HepG2 (cell line): ENCODE data around the gene AVPR1A. TPM values are rescaled to one million over a fixed set of nuclear protein-coding genes. Genes with fewer than 3 reads are reported as not detected.

Experiments used
- ATAC-seq: fragments of 200-7000 bp; cut with Tn5 transposase; 3 replicates; pipeline ENCODE4 v1.9.1; 2020; ENCODE audit warnings: mild to moderate bottlenecking, moderate library complexity
- BruUV-seq: library from RNA; stranded (reverse); fragments of 400-500 nt; replicated peaks from 2 replicates; lab custom pipeline; 2021; lab: Mats Ljungman, UMichigan
- CTCF ChIA-PET: fragments of 300-600 bp; formaldehyde crosslinking; extraction: SDS; loops from one replicate; lab custom pipeline; 2021; ENCODE audit warnings: low total read pairs, inconsistent platforms, low intra/inter-chr PET ratio; lab: Yijun Ruan, JAX
- POLR2A ChIA-PET: fragments of 350-600 bp; sonication (Branson Sonifier 250); formaldehyde crosslinking; loops from one replicate; lab custom pipeline; 2020; ENCODE audit warnings: antibody characterized with exemption, inconsistent platforms; lab: Yijun Ruan, JAX
- DNase-seq: peaks from one replicate; pipeline ENCODE4 v3.0.0-alpha.2; 2015; ENCODE audit warnings: low spot score
- FAIRE-seq: peaks from 3 replicates; lab custom pipeline; 2011; peaks lifted over from hg19 to GRCh38; lab: Jason Lieb, UNC
- H2AFZ ChIP-seq: one replicate; pipeline ENCODE4 v1.6.1; 2011; ENCODE audit warnings: low read length, inconsistent platforms
- H3K27ac ChIP-seq: fragments of 300-600 bp; 3 replicates; pipeline ENCODE4 v1.8.0; 2011; ENCODE audit warnings: mixed run types, mild to moderate bottlenecking, mixed read lengths, low read length, inconsistent platforms; ENCODE audit not compliant: insufficient read depth; ENCODE audit errors: extremely low read length
- H3K27me3 ChIP-seq, 2 experiments: fragments of 200-600 bp in 1 of 2; 2 replicates in 1 of 2; 3 replicates in 1 of 2; pipeline versions ENCODE4 v1.6.0 to v1.8.0; 2011; ENCODE audit warnings: low read length in 2 of 2, mild to moderate bottlenecking in 2 of 2, moderate library complexity in 2 of 2, inconsistent platforms in 1 of 2; ENCODE audit not compliant: insufficient read depth in 2 of 2, control insufficient read depth in 1 of 2
- H3K36me3 ChIP-seq, 2 experiments: fragments of 200-600 bp in 1 of 2; replicated peaks in 1 of 2; 2 replicates in 1 of 2; 3 replicates in 1 of 2; pipeline versions ENCODE4 v1.5.1 to v1.8.0; 2011; ENCODE audit warnings: low read length in 2 of 2, inconsistent platforms in 1 of 2; ENCODE audit not compliant: insufficient read depth in 2 of 2, control insufficient read depth in 1 of 2
- H3K4me1 ChIP-seq: 2 replicates; pipeline ENCODE4 v1.5.1; 2012; ENCODE audit warnings: low read length, inconsistent platforms; ENCODE audit not compliant: insufficient read depth
- H3K4me2 ChIP-seq: 2 replicates; pipeline ENCODE4 v1.6.0; 2011; ENCODE audit warnings: low read depth, low read length, inconsistent platforms
- H3K4me3 ChIP-seq, 3 experiments: fragments of 200-600 bp in 1 of 3; sonication (generic), shearing (Covaris generic) in 1 of 3; replicated peaks in 1 of 3; 2 replicates each; pipeline ENCODE4 v1.5.1; 2011 to 2016; ENCODE audit warnings: low read length in 3 of 3, inconsistent platforms in 2 of 3, low read depth in 2 of 3, mild to moderate bottlenecking in 2 of 3, control low read depth in 1 of 3, mixed read lengths in 1 of 3; ENCODE audit not compliant: insufficient read depth in 1 of 3
- H3K79me2 ChIP-seq: one replicate; pipeline ENCODE4 v1.6.1; 2011; ENCODE audit warnings: low read length, inconsistent platforms; ENCODE audit not compliant: insufficient read depth
- H3K9ac ChIP-seq: 2 replicates; pipeline ENCODE4 v1.6.0; 2011; ENCODE audit warnings: mild to moderate bottlenecking, low read depth, low read length, inconsistent platforms; ENCODE audit not compliant: insufficient read depth
- H3K9me3 ChIP-seq: 2 replicates; pipeline ENCODE4 v1.5.1; 2012; ENCODE audit warnings: mild to moderate bottlenecking, low read length
- H4K20me1 ChIP-seq: 2 replicates; pipeline ENCODE4 v1.6.0; 2011; ENCODE audit warnings: inconsistent platforms, mild to moderate bottlenecking, low read length, moderate library complexity; ENCODE audit not compliant: insufficient read depth
- CEBPG ChIP-seq: IDR thresholded peaks from 2 replicates; pipeline ENCODE4 v1.6.1; 2016
- ETV5 ChIP-seq: IDR thresholded peaks from 2 replicates; pipeline ENCODE4 v1.6.1; 2018; ENCODE audit warnings: missing biosample characterization, missing genetic modification reagents, inconsistent platforms, borderline replicate concordance
- GPN1 ChIP-seq: sonication (generic); formaldehyde crosslinking; IDR thresholded peaks from 2 replicates; pipeline ENCODE4 v1.5.1; 2020; ENCODE audit warnings: missing genetic modification reagents, borderline replicate concordance
- HNRNPH1 ChIP-seq: fragments of 200-400 bp; formaldehyde crosslinking; optimal IDR thresholded peaks from 2 replicates; pipeline ENCODE3; 2017; ENCODE audit warnings: mild to moderate bottlenecking, low read depth, low read length
- IKZF4 ChIP-seq: sonication (generic); formaldehyde crosslinking; IDR thresholded peaks from 2 replicates; pipeline ENCODE4 v1.5.1; 2020; ENCODE audit warnings: borderline replicate concordance, mild to moderate bottlenecking, low read depth, missing genetic modification reagents; ENCODE audit errors: not compliant biosample characterization
- PAX8 ChIP-seq: sonication (generic); formaldehyde crosslinking; IDR thresholded peaks from 2 replicates; pipeline ENCODE4 v1.8.0; 2022; ENCODE audit warnings: mild to moderate bottlenecking, missing genetic modification reagents, borderline replicate concordance
- RORA ChIP-seq: sonication (generic); formaldehyde crosslinking; IDR thresholded peaks from 2 replicates; pipeline ENCODE4 v1.5.0; 2020; ENCODE audit warnings: mild to moderate bottlenecking, missing genetic modification reagents, moderate library complexity
- THAP11 ChIP-seq: IDR thresholded peaks from 2 replicates; pipeline ENCODE4 v1.6.1; 2016; ENCODE audit warnings: missing biosample characterization, missing genetic modification reagents
- TRIM24 ChIP-seq: sonication (generic); formaldehyde crosslinking; IDR thresholded peaks from 2 replicates; pipeline ENCODE4 v1.8.0; 2022; ENCODE audit warnings: mild to moderate bottlenecking, missing genetic modification reagents
- U2AF1 ChIP-seq: fragments of 200-400 bp; formaldehyde crosslinking; optimal IDR thresholded peaks from 2 replicates; pipeline ENCODE3; 2017; ENCODE audit warnings: mild to moderate bottlenecking, low read depth, low read length
- ZNF136 ChIP-seq: sonication (generic); formaldehyde crosslinking; IDR thresholded peaks from 2 replicates; pipeline ENCODE4 v1.8.1; 2022; ENCODE audit warnings: low read depth, mild to moderate bottlenecking, moderate library complexity, missing genetic modification reagents
- ZNF563 ChIP-seq: sonication (generic); formaldehyde crosslinking; IDR thresholded peaks from 2 replicates; pipeline ENCODE4 v1.8.0; 2022; ENCODE audit warnings: mild to moderate bottlenecking, moderate library complexity, missing genetic modification reagents
- ZNF816 ChIP-seq: sonication (generic); formaldehyde crosslinking; IDR thresholded peaks from 2 replicates; pipeline ENCODE4 v1.8.0; 2022; ENCODE audit warnings: missing genetic modification reagents, mild to moderate bottlenecking, borderline replicate concordance
- WGBS: methylation state at CpG from one replicate; pipeline ENCODE4 v1.1.6; 2017; ENCODE audit warnings: low lambda C conversion rate; 5-methylcytosine and 5-hydroxymethylcytosine counted together
- in situ Hi-C: cut with HindIII; loops from 2 replicates; pipeline ENCODE4 v1.10.0; 2017; ENCODE audit warnings: low pct_unique_long_range_greater_than_20kb; ENCODE audit not compliant: extremely low pct_ligation_motif_present
- intact Hi-C: fragments of 100-400 bp; cut with micrococcal nuclease; formaldehyde crosslinking; loops from one replicate; pipeline ENCODE4 v1.10.0; 2022; ENCODE audit not compliant: unreplicated experiment
- polyA plus RNA-seq, 8 experiments: library from polyadenylated mRNA; depleted of rRNA in 3 of 8; stranded (reverse) in 7 of 8; unstranded in 1 of 8; fragments of >200 nt; fragmentation: Illumina TruSeq in 4 of 8; extraction: Trizol in 4 of 8; gene quantifications; 2 replicates each; pipeline versions ENCODE4 v1.2.1 to v1.2.3, GENCODE V29; 2011 to 2016; ENCODE audit warnings: low read depth in 4 of 8, missing spikeins in 1 of 8, mixed read lengths in 1 of 8; ENCODE audit not compliant: insufficient read depth in 1 of 8
- total RNA-seq, 5 experiments: library from RNA; depleted of rRNA; stranded (reverse); fragments of >200 nt; fragmentation: Illumina TruSeq; extraction: Trizol; gene quantifications; 2 replicates each; pipeline ENCODE4 v1.2.3, GENCODE V29; 2016; ENCODE audit warnings: low read depth in 1 of 5
- TF ChIP-seq, protein P1 (sequence below): sonication (generic); formaldehyde crosslinking; IDR thresholded peaks from 2 replicates; pipeline ENCODE4 v1.8.1; 2023; ENCODE audit warnings: mild to moderate bottlenecking, missing genetic modification reagents, borderline replicate concordance
- TF ChIP-seq, protein P2 (sequence below): sonication (generic); formaldehyde crosslinking; IDR thresholded peaks from 2 replicates; pipeline ENCODE4 v1.8.1; 2023; ENCODE audit warnings: mild to moderate bottlenecking, missing genetic modification reagents
- TF ChIP-seq, protein P3 (sequence below): sonication (generic); formaldehyde crosslinking; IDR thresholded peaks from 2 replicates; pipeline ENCODE4 v1.4.0; 2020; ENCODE audit warnings: missing genetic modification reagents, borderline replicate concordance
- TF ChIP-seq, protein P4 (sequence below): sonication (generic); formaldehyde crosslinking; IDR thresholded peaks from 2 replicates; pipeline ENCODE4 v1.4.0; 2020; ENCODE audit warnings: mild to moderate bottlenecking, missing genetic modification reagents

The AVPR1A gene
- total and polyA plus RNA-seq, 2 of the 13 experiments (the other 11 are each of a cell fraction or from before 2014, with no cell fraction given), result not detected

DNA sequence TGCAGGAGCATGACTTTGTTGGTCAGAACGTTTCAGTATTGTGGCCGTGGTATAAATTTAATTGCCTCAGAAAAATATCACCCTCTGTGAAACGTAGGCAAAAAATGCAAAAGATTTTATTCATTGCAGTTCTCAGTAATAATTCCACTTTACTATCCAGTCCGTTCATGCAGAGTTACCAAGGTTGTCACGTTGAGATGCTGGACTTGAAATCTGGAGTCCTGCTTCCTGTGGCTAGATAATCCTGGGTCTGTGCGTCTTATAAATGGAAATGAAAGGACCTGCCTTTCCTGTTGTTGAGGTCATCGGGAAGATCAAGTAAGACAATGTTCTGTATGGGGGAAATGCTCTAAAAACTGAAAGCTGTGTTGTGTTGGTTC, 1.3 kb upstream of the AVPR1A start:
- no peak for ATAC-seq
- Histone ChIP-seq H2AFZ (no peak overlapping the region), H3K4me3 (no peak overlapping the region), H3K9me3 (no peaks in the 10 kb centered on the region), H3K27me3 (peaks cover 0 to 16% of the 10 kb centered on the region in 2 experiments; a peak in 3 of 5 replicates), H3K79me2 (no peaks in the 10 kb centered on the region), H4K20me1 (no peaks in the 10 kb centered on the region), H3K4me2 (no peak overlapping the region), H3K9ac (no peak overlapping the region), H3K27ac (no peak overlapping the region), H3K4me1 (peaks cover 7% of the 10 kb centered on the region; the same call in 1 of the 2 replicates), H3K36me3 (no peaks in the 10 kb centered on the region)
- FAIRE-seq, result no peak
- 18% methylated on average over 7 of the region's 7 CpGs for WGBS
- no peak for TF ChIP-seq HNRNPH1
- no peak for TF ChIP-seq PAX8 (CRISPR knock-in tag)
- no peak for TF ChIP-seq ZNF816 (CRISPR knock-in tag)
- TF ChIP-seq, protein P1, sequence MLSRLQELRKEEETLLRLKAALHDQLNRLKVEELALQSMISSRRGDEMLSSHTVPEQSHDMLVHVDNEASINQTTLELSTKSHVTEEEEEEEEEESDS, result no peak
- TF ChIP-seq, protein P2, sequence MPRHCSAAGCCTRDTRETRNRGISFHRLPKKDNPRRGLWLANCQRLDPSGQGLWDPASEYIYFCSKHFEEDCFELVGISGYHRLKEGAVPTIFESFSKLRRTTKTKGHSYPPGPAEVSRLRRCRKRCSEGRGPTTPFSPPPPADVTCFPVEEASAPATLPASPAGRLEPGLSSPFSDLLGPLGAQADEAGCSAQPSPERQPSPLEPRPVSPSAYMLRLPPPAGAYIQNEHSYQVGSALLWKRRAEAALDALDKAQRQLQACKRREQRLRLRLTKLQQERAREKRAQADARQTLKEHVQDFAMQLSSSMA (CRISPR knock-in tag), result no peak
- TF ChIP-seq, protein P3, sequence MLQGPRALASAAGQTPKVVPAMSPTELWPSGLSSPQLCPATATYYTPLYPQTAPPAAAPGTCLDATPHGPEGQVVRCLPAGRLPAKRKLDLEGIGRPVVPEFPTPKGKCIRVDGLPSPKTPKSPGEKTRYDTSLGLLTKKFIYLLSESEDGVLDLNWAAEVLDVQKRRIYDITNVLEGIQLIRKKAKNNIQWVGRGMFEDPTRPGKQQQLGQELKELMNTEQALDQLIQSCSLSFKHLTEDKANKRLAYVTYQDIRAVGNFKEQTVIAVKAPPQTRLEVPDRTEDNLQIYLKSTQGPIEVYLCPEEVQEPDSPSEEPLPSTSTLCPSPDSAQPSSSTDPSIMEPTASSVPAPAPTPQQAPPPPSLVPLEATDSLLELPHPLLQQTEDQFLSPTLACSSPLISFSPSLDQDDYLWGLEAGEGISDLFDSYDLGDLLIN (CRISPR knock-in tag), result no peak
- TF ChIP-seq U2AF1, result no peak
- TF ChIP-seq ZNF563 (CRISPR knock-in tag), result no peak
- no peak for TF ChIP-seq IKZF4 (CRISPR knock-in tag)
- TF ChIP-seq, protein P4, sequence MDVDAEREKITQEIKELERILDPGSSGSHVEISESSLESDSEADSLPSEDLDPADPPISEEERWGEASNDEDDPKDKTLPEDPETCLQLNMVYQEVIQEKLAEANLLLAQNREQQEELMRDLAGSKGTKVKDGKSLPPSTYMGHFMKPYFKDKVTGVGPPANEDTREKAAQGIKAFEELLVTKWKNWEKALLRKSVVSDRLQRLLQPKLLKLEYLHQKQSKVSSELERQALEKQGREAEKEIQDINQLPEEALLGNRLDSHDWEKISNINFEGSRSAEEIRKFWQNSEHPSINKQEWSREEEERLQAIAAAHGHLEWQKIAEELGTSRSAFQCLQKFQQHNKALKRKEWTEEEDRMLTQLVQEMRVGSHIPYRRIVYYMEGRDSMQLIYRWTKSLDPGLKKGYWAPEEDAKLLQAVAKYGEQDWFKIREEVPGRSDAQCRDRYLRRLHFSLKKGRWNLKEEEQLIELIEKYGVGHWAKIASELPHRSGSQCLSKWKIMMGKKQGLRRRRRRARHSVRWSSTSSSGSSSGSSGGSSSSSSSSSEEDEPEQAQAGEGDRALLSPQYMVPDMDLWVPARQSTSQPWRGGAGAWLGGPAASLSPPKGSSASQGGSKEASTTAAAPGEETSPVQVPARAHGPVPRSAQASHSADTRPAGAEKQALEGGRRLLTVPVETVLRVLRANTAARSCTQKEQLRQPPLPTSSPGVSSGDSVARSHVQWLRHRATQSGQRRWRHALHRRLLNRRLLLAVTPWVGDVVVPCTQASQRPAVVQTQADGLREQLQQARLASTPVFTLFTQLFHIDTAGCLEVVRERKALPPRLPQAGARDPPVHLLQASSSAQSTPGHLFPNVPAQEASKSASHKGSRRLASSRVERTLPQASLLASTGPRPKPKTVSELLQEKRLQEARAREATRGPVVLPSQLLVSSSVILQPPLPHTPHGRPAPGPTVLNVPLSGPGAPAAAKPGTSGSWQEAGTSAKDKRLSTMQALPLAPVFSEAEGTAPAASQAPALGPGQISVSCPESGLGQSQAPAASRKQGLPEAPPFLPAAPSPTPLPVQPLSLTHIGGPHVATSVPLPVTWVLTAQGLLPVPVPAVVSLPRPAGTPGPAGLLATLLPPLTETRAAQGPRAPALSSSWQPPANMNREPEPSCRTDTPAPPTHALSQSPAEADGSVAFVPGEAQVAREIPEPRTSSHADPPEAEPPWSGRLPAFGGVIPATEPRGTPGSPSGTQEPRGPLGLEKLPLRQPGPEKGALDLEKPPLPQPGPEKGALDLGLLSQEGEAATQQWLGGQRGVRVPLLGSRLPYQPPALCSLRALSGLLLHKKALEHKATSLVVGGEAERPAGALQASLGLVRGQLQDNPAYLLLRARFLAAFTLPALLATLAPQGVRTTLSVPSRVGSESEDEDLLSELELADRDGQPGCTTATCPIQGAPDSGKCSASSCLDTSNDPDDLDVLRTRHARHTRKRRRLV, result no peak
- no peak for TF ChIP-seq CEBPG (CRISPR knock-in tag)
- no peak for TF ChIP-seq RORA (CRISPR knock-in tag)
- no peak for TF ChIP-seq THAP11 (CRISPR knock-in tag)
- no peak for TF ChIP-seq ZNF136 (CRISPR knock-in tag)
- TF ChIP-seq TRIM24 (CRISPR knock-in tag), result no peak
- no peak for TF ChIP-seq ETV5
- TF ChIP-seq GPN1 (CRISPR knock-in tag), result no peak
- in situ Hi-C loops, result no loop called here
- no peak for DNase-seq
- intact Hi-C loops, result loop anchor here (1.0 kb wide), 1 partner anchor 124 kb away; no protein-coding TSS in a partner anchor
- CTCF ChIA-PET, result interaction anchor here (1.8 kb wide), 1 partner anchor 124 kb away, joined by 9 read pairs; no protein-coding TSS in a partner anchor
- no TSS peak for BruUV-seq
- POLR2A ChIA-PET, result no interaction called here
